Type B pancreatic cell (in vitro differentiated cells): ENCODE results near the gene CREBRF. TPM values are rescaled to one million over a fixed set of nuclear protein-coding genes. Genes with fewer than 3 reads are reported as not detected.
"Not testable (repeated sequence)": the region's sequence is repeated elsewhere in the genome, so short reads cannot be mapped to it uniquely, and the experiment has no call there.

Experiments
- DNase-seq: peaks from one replicate; pipeline ENCODE4 v3.0.0; 2021; ENCODE audit warnings: mixed read lengths; ENCODE audit not compliant: unreplicated experiment; ENCODE audit errors: extremely low spot score
- H3K27ac Mint-ChIP-seq: 2 replicates; pipeline ENCODE4 v1.8.0; 2021; ENCODE audit warnings: mild to moderate bottlenecking, mixed read lengths
- H3K27me3 Mint-ChIP-seq: 2 replicates; pipeline ENCODE4 v1.8.0; 2021; ENCODE audit warnings: mixed read lengths
- H3K36me3 Mint-ChIP-seq: 2 replicates; pipeline ENCODE4 v1.8.0; 2021; ENCODE audit warnings: mixed read lengths
- H3K4me1 Mint-ChIP-seq: one replicate; pipeline ENCODE4 v1.8.0; 2021; ENCODE audit warnings: mixed read lengths; ENCODE audit not compliant: unreplicated experiment
- H3K4me3 Mint-ChIP-seq: 2 replicates; pipeline ENCODE4 v1.8.0; 2021; ENCODE audit warnings: mild to moderate bottlenecking, mixed read lengths
- H3K9me3 Mint-ChIP-seq: 2 replicates; pipeline ENCODE4 v1.8.0; 2021; ENCODE audit warnings: mixed read lengths
- total RNA-seq: library from RNA; stranded (reverse); gene quantifications from 2 replicates; pipeline ENCODE4 v1.2.1, GENCODE V29; 2021; ENCODE audit warnings: low replicate concordance
- TF ChIP-seq, protein P1 (sequence below): fragments of 200-600 bp; sonication (generic); conservative IDR thresholded peaks from 2 replicates; pipeline ENCODE4 v1.5.0; 2021; ENCODE audit warnings: antibody characterized with exemption, mild to moderate bottlenecking

The CREBRF gene
- total RNA-seq, 1 donor from 2014 or later, result 11.9 TPM

DNA sequence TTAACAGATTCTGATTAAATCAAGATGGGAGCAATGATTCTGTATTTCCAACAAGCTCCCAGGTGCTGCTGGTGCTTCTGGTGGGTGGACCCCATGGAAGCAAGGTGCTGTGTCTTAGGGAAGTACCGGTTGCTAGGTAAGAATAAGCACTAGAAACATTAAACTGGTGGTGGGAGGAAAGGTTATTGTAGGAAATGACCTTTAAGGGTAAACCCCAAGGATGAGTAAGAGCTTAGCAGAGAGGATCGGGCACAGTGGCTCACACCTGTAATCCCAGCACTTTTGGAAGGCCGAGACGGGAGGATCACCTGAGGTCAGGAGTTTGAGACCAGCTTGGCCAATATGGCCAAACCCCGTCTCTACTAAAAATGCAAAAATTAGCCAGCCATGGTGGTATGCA lies 16.2 kb upstream of the CREBRF start:
- H3K36me3 Mint-ChIP-seq, result peaks cover 4% of the 10 kb centered on the region
- H3K9me3 Mint-ChIP-seq, result no peaks in the 10 kb centered on the region
- H3K4me1 Mint-ChIP-seq, result no peaks in the 10 kb centered on the region
- TF ChIP-seq, protein P1, sequence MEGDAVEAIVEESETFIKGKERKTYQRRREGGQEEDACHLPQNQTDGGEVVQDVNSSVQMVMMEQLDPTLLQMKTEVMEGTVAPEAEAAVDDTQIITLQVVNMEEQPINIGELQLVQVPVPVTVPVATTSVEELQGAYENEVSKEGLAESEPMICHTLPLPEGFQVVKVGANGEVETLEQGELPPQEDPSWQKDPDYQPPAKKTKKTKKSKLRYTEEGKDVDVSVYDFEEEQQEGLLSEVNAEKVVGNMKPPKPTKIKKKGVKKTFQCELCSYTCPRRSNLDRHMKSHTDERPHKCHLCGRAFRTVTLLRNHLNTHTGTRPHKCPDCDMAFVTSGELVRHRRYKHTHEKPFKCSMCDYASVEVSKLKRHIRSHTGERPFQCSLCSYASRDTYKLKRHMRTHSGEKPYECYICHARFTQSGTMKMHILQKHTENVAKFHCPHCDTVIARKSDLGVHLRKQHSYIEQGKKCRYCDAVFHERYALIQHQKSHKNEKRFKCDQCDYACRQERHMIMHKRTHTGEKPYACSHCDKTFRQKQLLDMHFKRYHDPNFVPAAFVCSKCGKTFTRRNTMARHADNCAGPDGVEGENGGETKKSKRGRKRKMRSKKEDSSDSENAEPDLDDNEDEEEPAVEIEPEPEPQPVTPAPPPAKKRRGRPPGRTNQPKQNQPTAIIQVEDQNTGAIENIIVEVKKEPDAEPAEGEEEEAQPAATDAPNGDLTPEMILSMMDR, result no peak
- no peak for DNase-seq
- no peak overlapping the region for H3K27ac Mint-ChIP-seq
- no peaks in the 10 kb centered on the region for H3K27me3 Mint-ChIP-seq
- H3K4me3 Mint-ChIP-seq, result no peak overlapping the region

DNA sequence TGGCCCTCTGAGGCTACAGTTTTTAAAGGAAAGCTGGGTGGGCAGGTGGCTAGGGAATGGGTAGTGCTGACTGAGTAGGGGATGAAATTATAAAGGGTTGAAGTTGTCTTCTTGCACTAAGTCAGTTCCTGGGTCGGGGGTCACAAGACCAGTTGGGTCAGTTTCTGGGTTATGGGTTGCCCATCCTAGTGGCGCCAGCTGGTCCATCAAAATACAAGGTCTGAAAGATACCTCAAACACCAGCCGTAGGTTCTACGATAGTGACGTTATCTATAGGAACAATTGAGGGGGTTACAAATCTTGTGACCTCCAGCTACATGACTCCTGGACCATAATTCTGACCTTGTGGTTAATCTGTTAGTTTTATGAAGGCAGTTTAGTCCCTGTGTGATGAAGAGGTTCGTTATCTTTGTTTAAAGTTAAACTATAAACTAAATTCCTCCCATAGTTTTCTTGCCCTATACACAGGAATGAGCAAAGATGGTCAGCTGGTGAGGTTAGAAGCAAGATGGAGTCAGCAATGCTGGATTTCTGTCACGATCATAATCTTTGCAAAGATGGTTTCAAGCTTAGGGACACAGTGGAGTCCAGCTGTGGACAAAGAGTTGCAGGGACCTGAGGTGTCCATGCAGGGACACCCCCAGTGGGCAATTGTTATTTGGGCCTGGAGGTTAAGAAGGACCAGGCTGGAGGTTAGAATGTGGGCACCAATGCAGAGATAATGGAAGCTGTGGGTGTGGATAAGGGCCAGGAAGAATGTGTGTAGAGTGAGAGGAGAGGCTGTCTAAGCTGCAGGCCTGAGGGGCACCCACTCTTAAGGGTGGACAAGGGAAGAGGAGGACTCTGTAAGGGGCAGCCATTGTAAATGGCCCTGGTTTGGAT lies 14.0 kb upstream of the CREBRF start:
- peaks cover 5% of the 10 kb centered on the region for H3K4me1 Mint-ChIP-seq
- no peaks in the 10 kb centered on the region for H3K27me3 Mint-ChIP-seq
- H3K27ac Mint-ChIP-seq, result no peak overlapping the region

DNA sequence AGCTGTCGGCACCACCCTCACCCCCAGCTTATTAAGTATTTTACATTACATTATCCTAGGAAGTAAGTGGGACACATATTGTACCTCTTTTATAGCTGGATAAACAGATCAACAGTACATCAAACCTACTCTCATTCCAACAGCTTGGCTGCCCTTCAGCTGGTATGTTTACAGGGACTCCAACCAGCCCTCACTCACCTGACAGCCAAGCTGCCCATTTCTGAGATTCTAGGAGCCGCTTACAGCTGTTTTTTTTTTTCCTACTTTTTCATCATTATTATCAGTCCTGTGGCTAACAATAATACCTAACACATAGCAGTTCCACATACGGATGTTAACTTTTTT lies 13.4 kb upstream of the CREBRF start:
- TF ChIP-seq, protein P1, result no peak
- Mint-ChIP-seq H3K27ac (no peak overlapping the region), H3K4me3 (no peak overlapping the region), H3K4me1 (peaks cover 5% of the 10 kb centered on the region), H3K9me3 (no peaks in the 10 kb centered on the region), H3K36me3 (no peaks in the 10 kb centered on the region), H3K27me3 (no peaks in the 10 kb centered on the region)
- no peak for DNase-seq

More for the DNA sequence above, 14.0 kb upstream of the CREBRF start:
- Mint-ChIP-seq H3K9me3 (no peaks in the 10 kb centered on the region), H3K4me3 (no peak overlapping the region), H3K36me3 (no peaks in the 10 kb centered on the region)
- TF ChIP-seq, protein P1, result no peak
- DNase-seq, result no peak

DNA sequence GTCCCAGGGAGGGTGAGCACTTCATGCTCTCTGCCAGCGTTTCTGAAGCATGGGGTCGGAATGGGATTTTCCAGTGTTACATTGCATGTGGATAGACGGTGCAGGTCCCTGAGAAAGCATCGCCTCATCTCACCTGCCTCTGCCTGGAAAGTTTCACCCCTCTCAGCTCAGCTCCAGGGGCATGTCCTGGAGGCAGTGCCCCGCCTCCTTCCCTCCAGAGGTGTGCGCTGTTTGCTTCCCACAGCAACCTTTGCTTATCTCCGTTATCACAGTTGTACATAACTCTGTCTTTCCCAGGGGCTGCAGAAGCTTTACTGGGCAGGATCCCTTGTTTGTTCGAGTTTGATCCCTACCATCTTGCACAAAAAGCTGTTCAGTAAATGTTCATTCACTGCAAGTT lies 10.7 kb upstream of the CREBRF start:
- TF ChIP-seq, protein P1, result no peak
- H3K36me3 Mint-ChIP-seq, result no peaks in the 10 kb centered on the region
- DNase-seq, result no peak
- H3K9me3 Mint-ChIP-seq, result no peaks in the 10 kb centered on the region
- no peak overlapping the region for H3K4me3 Mint-ChIP-seq
- H3K4me1 Mint-ChIP-seq, result peaks cover 5% of the 10 kb centered on the region
- no peak overlapping the region for H3K27ac Mint-ChIP-seq
- H3K27me3 Mint-ChIP-seq, result peaks cover 4% of the 10 kb centered on the region

DNA sequence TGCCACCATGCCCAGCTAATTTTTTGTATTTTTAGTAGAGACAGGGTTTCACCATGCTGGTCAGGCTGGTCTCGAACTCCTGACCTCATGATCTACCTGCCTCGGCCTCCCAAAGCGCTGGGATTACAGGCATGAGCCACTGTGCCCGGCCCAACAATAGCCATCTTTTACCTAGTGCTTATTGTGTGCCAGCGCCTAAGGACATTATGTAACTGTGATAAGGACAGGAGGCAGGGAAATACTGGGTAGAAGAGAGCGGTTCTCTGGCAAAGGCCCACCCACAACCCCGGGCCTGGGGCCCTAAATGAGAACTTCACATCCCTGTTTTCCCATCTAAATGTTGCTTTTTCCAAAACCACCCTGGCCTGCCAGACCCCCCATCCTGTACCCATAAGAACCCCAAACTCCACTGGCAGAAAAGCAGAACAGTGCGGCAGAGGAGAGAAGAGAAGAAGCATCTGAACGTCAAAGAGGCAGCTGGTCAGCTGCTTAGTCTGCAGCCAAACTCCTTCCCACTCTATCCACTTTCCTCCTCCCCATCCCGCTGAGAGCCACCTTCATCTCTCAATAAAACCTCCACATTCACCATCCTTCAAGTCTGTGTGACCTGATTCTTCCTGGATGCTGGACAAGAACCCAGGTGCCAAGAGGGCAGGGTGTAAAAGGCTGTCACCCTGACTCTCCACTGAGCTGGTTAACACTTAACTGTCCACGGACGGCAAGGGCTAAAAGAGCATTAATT lies 8.9 kb upstream of the CREBRF start:
- not testable (repeated sequence) for H3K36me3 Mint-ChIP-seq, H3K4me1 Mint-ChIP-seq, H3K27ac Mint-ChIP-seq, H3K9me3 Mint-ChIP-seq, H3K4me3 Mint-ChIP-seq, DNase-seq
- peaks cover 10% of the 10 kb centered on the region for H3K27me3 Mint-ChIP-seq

DNA sequence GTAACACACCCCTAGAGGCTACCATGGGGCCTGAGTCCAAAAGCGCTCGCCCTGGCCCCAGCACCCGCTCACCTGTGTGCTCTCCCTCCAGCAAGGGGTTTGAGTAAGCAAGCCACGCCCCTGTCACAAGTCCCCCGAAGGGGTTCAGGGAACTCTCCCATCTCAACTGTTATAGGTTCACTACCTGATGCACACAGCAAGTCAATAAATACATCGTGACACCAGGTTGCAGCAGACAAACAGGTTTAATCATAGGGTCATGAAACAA lies 8.4 kb upstream of the CREBRF start:
- H3K4me3 Mint-ChIP-seq, result no peak overlapping the region
- peaks cover 5% of the 10 kb centered on the region for H3K4me1 Mint-ChIP-seq
- TF ChIP-seq, protein P1, result no peak
- no peaks in the 10 kb centered on the region for H3K36me3 Mint-ChIP-seq
- peaks cover 10% of the 10 kb centered on the region for H3K27me3 Mint-ChIP-seq
- H3K27ac Mint-ChIP-seq, result peak overlapping the region; percentile 30
- DNase-seq, result no peak
- H3K9me3 Mint-ChIP-seq, result no peaks in the 10 kb centered on the region
